Raji (cell line): ENCODE results near the gene NCK1.

Source experiments
- POLR2A ChIP-seq: IDR thresholded peaks from 2 replicates; pipeline ENCODE4 v1.6.1; 2011; ENCODE audit warnings: low read depth, low read length, control low read depth; ENCODE audit not compliant: insufficient read depth

Gene NCK1

GRCh38 chr3:136920904-136921611, 59.0 kb downstream of the NCK1 start:
- no peak for TF ChIP-seq POLR2A

GRCh38 chr3:136925425-136926190, 63.6 kb downstream of the NCK1 start:
- TF ChIP-seq POLR2A = no peak

- TF ChIP-seq POLR2A = no peak
Measured at GRCh38 chr3:136928240-136928639, 66.2 kb downstream of the NCK1 start.

- TF ChIP-seq POLR2A = no peak
Measured at GRCh38 chr3:136929977-136930670, 68.1 kb downstream of the NCK1 start.

- TF ChIP-seq POLR2A = no peak
Measured at GRCh38 chr3:136931606-136932005, 69.6 kb downstream of the NCK1 start.

GRCh38 chr3:136932523-136932922, 70.5 kb downstream of the NCK1 start:
- TF ChIP-seq POLR2A = no peak

- no peak for TF ChIP-seq POLR2A
Measured at GRCh38 chr3:136932978-136933772, 71.2 kb downstream of the NCK1 start.

GRCh38 chr3:136937175-136937574, 75.2 kb downstream of the NCK1 start:
- no peak for TF ChIP-seq POLR2A

GRCh38 chr3:136937851-136938250, 75.8 kb downstream of the NCK1 start:
- no peak for TF ChIP-seq POLR2A

- TF ChIP-seq POLR2A = no peak
Measured at GRCh38 chr3:136938334-136938733, 76.3 kb downstream of the NCK1 start.

- TF ChIP-seq POLR2A = no peak
Measured at GRCh38 chr3:136939489-136939888, 77.5 kb downstream of the NCK1 start.

GRCh38 chr3:136942803-136943202, 80.8 kb downstream of the NCK1 start:
- no peak for TF ChIP-seq POLR2A

- TF ChIP-seq POLR2A = no peak
Measured at GRCh38 chr3:136943436-136943835, 81.4 kb downstream of the NCK1 start.

- TF ChIP-seq POLR2A = no peak
Measured at GRCh38 chr3:136946978-136947377, 85.0 kb downstream of the NCK1 start.

GRCh38 chr3:136947477-136947876, 85.5 kb downstream of the NCK1 start:
- TF ChIP-seq POLR2A = no peak
